GM18870 (cell line): ENCODE data around the gene CDADC1.

Source experiments
- ATAC-seq: cut with Tn5 transposase; IDR thresholded peaks from one replicate; pipeline ENCODE4 v1.9.1; 2021; ENCODE audit warnings: moderate library complexity; ENCODE audit not compliant: unreplicated experiment

CDADC1 gene

GRCh38 chr13:49235856-49236431 lies 11.8 kb upstream of the CDADC1 start:
- no peak for ATAC-seq

GRCh38 chr13:49238621-49239020 lies 9.1 kb upstream of the CDADC1 start:
- no peak for ATAC-seq

GRCh38 chr13:49240017-49240416 lies 7.7 kb upstream of the CDADC1 start:
- no peak for ATAC-seq

- no peak for ATAC-seq
These were observed 6.4 kb upstream of the CDADC1 start for GRCh38 chr13:49241296-49241695.

DNA sequence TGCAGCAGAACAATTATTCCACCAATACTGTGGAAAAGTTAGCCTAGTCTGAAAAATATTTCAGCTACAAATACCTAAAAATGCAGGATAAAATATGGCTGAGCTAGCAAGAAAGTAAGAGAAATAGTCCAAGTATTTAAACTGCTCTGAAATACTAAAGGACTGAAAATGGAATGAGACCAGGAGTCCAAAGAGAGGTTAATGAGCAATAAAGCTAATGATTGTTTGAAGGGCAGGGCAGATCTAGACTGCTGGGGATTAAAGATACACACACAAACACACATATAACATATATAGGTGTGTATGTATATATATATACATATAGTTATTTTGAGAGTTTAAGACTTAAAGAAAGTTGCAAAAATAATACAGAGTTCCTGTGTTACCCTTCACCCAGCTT lies 2.6 kb upstream of the CDADC1 start:
- ATAC-seq, result no peak

DNA sequence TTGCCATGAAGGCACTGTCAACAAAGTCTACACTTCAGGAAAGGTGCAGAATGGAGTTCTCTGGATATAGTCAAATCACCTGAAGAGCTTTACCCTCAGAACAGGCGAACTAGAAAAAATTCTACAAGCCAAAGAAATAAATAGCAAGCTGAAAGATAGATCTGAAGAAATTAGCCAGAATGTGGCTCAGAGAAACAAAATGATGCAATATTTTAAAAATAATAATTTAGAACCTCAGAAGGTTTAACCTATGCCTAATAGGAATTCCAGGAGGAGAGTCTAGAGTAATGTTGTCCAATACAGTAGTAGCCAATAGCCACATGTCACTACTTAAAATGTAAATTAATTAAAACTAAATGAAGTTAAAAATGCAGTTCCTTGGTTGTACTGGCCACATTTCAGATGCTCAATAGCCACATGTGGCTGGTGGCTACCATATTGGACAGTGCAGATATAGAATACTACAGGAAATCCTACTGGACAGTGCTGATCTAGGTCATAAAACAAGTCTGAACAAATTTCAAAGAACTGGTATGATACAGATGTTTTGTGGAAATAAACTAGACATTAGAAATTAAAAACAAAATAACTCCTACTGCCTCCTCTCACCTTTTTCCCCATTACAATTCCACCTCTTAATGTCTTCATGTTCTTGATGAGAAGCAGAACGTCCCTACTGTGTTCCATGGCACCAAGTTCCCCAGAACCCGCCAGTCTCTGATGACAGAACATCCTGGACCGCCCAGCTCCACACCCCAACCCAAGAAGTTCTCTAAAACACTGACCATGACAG lies 679 bp upstream of the CDADC1 start:
- peak; percentile 33 for ATAC-seq

- ATAC-seq, result no peak
These were observed 887 bp downstream of the CDADC1 start for GRCh38 chr13:49248622-49249002.

- ATAC-seq, result no peak
These were observed 3.6 kb downstream of the CDADC1 start for GRCh38 chr13:49251326-49251725.

GRCh38 chr13:49253310-49253709 lies 5.6 kb downstream of the CDADC1 start:
- ATAC-seq, result no peak

DNA sequence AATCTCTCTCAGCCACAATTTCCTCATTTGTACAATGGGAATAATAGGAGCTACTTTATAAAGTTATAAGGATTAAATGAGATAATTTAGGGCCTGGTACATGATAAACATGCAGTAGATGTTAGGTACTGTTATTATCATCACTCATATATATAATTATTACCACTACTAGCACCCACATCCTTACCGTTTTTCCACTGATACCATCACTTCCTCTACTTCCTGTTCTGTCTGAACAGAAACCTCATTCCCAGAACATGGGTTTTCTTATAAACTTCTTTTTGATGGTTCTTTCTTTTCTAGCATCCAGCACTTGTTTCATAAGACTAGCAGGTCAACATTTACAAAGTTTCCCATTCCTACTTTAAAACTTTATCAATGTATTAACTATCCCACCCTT lies 6.3 kb downstream of the CDADC1 start:
- ATAC-seq, result no peak

- no peak for ATAC-seq
These were observed 9.1 kb downstream of the CDADC1 start for GRCh38 chr13:49256841-49257240.

- no peak for ATAC-seq
These were observed 10.5 kb downstream of the CDADC1 start for GRCh38 chr13:49258089-49258796.

GRCh38 chr13:49259586-49259985 lies 11.9 kb downstream of the CDADC1 start:
- no peak for ATAC-seq

- ATAC-seq, result no peak
These were observed 14.9 kb downstream of the CDADC1 start for GRCh38 chr13:49262634-49263033.

DNA sequence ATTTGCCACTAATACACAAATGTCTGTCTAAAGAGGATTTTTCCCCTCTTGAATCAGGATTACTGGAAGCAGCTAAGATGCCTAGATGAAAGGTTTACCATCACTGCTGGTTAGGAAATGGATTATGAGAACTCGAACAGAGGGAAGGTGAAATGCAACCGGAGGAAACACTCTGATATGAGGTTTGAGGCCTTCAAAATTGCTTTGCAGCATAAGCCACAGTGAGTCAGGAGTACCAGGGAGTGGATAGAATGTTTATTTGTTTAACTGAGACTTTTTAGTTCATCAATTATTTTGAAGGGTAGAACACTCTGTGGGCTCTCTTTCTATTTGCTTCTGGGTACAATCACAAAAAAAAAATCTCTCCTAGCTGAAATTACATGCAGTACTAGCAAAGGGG lies 18.1 kb downstream of the CDADC1 start:
- ATAC-seq, result no peak

- no peak for ATAC-seq
These were observed 23.5 kb downstream of the CDADC1 start for GRCh38 chr13:49271264-49271663.

DNA sequence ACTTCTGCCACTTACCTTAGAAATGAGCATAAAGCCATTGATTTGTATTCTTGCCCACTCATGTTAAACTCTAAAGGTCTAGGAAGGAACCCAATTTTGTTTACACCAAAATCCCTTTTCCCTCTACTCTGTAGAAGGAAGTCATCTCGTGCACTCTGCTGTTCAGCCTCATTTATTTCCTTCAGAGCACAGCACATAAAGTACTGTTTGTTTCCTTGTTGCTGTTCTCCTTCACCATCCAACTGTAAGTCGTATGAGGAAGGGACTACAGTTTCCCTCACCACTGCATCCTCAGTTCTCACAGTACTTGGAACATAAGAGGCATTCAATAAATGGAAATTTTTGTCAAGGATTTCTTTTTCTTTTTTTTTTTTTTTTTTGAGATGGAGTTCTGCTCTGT lies 24.6 kb downstream of the CDADC1 start:
- ATAC-seq, result no peak

DNA sequence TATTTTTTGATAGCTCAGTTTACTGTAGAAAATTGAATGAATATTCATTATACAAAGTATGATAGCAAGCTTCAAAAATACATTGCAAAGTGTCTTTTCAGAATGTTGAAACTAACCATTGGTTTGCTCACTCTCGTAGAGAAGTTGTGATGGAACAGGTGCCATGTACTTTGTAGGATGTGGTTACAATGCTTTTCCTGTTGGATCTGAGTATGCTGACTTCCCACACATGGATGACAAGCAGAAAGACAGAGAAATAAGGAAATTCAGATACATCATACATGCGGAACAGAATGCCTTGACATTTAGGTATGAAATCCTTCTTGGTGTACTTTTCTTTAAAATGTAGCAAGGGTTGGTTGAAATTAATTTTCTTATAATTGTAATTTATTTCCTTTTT lies 30.5 kb downstream of the CDADC1 start:
- no peak for ATAC-seq

- no peak for ATAC-seq
These were observed 31.4 kb downstream of the CDADC1 start for GRCh38 chr13:49279112-49279511.

DNA sequence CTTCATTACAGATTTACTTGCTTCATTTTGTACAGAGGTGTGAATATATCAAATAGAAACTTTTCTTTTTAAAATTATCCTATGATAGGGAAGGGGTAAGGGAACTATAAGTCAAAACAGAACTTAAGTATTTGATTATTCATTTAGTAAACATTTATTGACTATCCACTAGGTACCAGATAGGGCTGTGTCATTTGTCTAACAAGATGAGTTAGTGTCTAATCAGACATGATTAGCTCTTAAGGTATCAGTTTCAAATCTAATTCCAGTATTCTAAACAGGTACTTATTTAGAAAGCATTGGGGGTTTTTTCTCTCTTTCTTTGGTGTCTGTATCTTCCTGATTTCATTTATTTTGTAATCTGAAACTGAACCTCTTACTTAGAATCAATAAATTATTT lies 32.2 kb downstream of the CDADC1 start:
- no peak for ATAC-seq

DNA sequence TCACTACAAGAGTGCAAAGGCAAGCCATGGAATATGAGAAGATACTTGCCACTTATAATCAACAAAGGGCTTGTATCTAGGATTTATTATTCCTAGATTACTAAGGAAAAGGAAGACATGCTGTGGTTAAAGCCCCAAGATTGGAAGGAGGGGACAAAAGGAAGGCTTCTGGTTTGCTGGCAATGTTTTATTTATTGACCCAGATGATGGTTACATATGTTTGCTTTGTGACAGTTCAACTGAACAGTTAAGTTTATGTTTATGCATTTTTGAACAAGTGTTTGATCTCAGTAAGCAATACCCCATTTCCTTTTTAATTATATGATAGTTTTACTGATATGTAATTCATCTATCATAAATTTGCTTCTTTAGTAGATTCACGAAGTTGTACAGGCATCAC lies 40.3 kb downstream of the CDADC1 start:
- ATAC-seq, result no peak

DNA sequence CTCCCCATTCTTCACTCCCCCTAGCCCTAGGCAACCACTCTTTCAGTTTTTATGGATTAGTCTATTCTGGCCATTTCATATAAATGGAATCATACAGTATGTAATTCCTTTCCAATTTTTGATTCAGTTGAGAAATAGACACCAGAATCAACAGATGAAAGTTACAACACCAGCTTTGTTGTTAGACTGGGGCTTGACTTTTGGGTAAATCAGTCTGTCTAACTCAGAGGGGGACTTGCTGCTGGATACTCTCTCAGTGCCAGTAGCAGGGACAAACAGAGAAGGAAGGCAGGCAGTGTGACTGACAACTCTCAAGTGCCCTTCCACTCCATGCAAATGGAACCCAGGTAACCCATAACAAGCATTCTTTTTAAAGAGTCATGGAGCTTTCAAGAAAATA lies 40.7 kb downstream of the CDADC1 start:
- ATAC-seq, result no peak
